H1 (cell line): ENCODE measurements around the gene RADIL. TPM values are rescaled to one million over a fixed set of nuclear protein-coding genes. Genes with fewer than 3 reads are reported as not detected.

ENCODE experiments used
- CTCF ChIA-PET: fragments of 300-600 bp; sonication (Branson Sonifier 250); formaldehyde crosslinking; loops from one replicate; lab custom pipeline; 2021; ENCODE audit not compliant: partially characterized antibody; lab: Charles Lee
- POLR2A ChIA-PET: fragments of 300-600 bp; sonication (Branson Sonifier 250); formaldehyde crosslinking; loops from one replicate; lab custom pipeline; 2021; ENCODE audit warnings: inconsistent platforms; ENCODE audit not compliant: partially characterized antibody; lab: Charles Lee
- DNase-seq, 2 experiments: peaks; one replicate each; pipeline versions ENCODE4 v3.0.0 to v3.0.0-alpha.2; 2010 to 2022; ENCODE audit warnings: low spot score in 2 of 2, low read depth in 1 of 2, mixed read lengths in 1 of 2
- FAIRE-seq: peaks from 2 replicates; lab custom pipeline; 2011; peaks lifted over from hg19 to GRCh38; lab: Jason Lieb, UNC
- H2AFZ ChIP-seq: 2 replicates; pipeline ENCODE4 v1.8.1; 2012; ENCODE audit warnings: low read length, inconsistent platforms
- H2AK5ac ChIP-seq: 2 replicates; pipeline ENCODE4 v1.6.1; 2013; ENCODE audit warnings: low read depth, low read length
- H2BK120ac ChIP-seq: replicated peaks from 2 replicates; pipeline ENCODE3; 2013; ENCODE audit warnings: low read depth, low read length, inconsistent platforms
- H2BK12ac ChIP-seq: 2 replicates; pipeline ENCODE4 v1.6.1; 2013; ENCODE audit warnings: low read depth, low read length
- H2BK15ac ChIP-seq: 2 replicates; pipeline ENCODE4 v1.6.1; 2013; ENCODE audit warnings: low read length
- H2BK20ac ChIP-seq: 2 replicates; pipeline ENCODE4 v1.6.1; 2013; ENCODE audit warnings: low read length
- H2BK5ac ChIP-seq: 2 replicates; pipeline ENCODE4 v1.6.1; 2013; ENCODE audit warnings: low read depth, low read length
- H3K14ac ChIP-seq: 2 replicates; pipeline ENCODE4 v1.6.1; 2013; ENCODE audit warnings: inconsistent platforms; ENCODE audit not compliant: insufficient read length
- H3K18ac ChIP-seq: 2 replicates; pipeline ENCODE4 v1.6.1; 2013; ENCODE audit warnings: low read length; ENCODE audit errors: extremely low read depth
- H3K23ac ChIP-seq: 2 replicates; pipeline ENCODE4 v1.6.1; 2013; ENCODE audit warnings: inconsistent platforms; ENCODE audit not compliant: insufficient read length
- H3K23me2 ChIP-seq: 2 replicates; pipeline ENCODE4 v1.6.1; 2013; ENCODE audit warnings: low read depth, low read length
- H3K27ac ChIP-seq: 2 replicates; pipeline ENCODE4 v1.6.1; 2011; ENCODE audit warnings: low read depth, low read length, inconsistent platforms
- H3K27me3 ChIP-seq, 4 experiments: replicated peaks in 1 of 4; 1 replicate in 1 of 4; 2 replicates in 3 of 4; pipeline versions ENCODE4 v1.6.1 to v1.8.1; 2011 to 2013; ENCODE audit warnings: low read length in 3 of 4, mild to moderate bottlenecking in 3 of 4, inconsistent platforms in 2 of 4, mixed read lengths in 2 of 4, moderate library complexity in 1 of 4; ENCODE audit not compliant: control insufficient read depth in 3 of 4, insufficient read depth in 3 of 4; ENCODE audit errors: extremely low read depth in 1 of 4
- H3K36me3 ChIP-seq, 4 experiments: 2 replicates each; pipeline versions ENCODE4 v1.6.1 to v1.8.1; 2011 to 2013; ENCODE audit warnings: mild to moderate bottlenecking in 4 of 4, low read length in 3 of 4, moderate library complexity in 2 of 4, control low read depth in 1 of 4, inconsistent platforms in 1 of 4; ENCODE audit not compliant: insufficient read depth in 4 of 4, control insufficient read depth in 2 of 4
- H3K4ac ChIP-seq: replicated peaks from 2 replicates; pipeline ENCODE3; 2013; ENCODE audit warnings: low read length, low read depth, mixed read lengths, inconsistent platforms; ENCODE audit not compliant: insufficient read length
- H3K4me1 ChIP-seq, 4 experiments: replicated peaks in 1 of 4; 1 replicate in 1 of 4; 2 replicates in 3 of 4; pipeline versions ENCODE4 v1.6.1 to v1.8.1; 2011 to 2013; ENCODE audit warnings: low read length in 3 of 4, inconsistent platforms in 2 of 4, mixed read lengths in 1 of 4; ENCODE audit not compliant: insufficient read depth in 4 of 4, control insufficient read depth in 3 of 4
- H3K4me2 ChIP-seq, 2 experiments: 2 replicates each; pipeline versions ENCODE4 v1.6.1 to v1.8.1; 2011 to 2013; ENCODE audit warnings: low read depth in 2 of 2, low read length in 2 of 2, control low read depth in 1 of 2, inconsistent platforms in 1 of 2, mild to moderate bottlenecking in 1 of 2; ENCODE audit not compliant: insufficient read depth in 1 of 2
- H3K4me3 ChIP-seq, 4 experiments: fragments of 200-600, 300-600 bp in 1 of 4; sonication (generic), shearing (Covaris generic), sonication (Bioruptor Twin) in 1 of 4; 2 replicates each; pipeline versions ENCODE4 v1.5.1 to v1.8.1; 2011 to 2016; ENCODE audit warnings: low read length in 4 of 4, low read depth in 3 of 4, control low read depth in 2 of 4, inconsistent platforms in 2 of 4, mild to moderate bottlenecking in 2 of 4, mixed read lengths in 1 of 4, moderate library complexity in 1 of 4; ENCODE audit not compliant: insufficient read depth in 2 of 4; ENCODE audit errors: extremely low read depth in 1 of 4
- H3K56ac ChIP-seq: replicated peaks from 2 replicates; pipeline ENCODE3; 2013; ENCODE audit warnings: low read depth, mild to moderate bottlenecking, mixed read lengths, low read length, inconsistent platforms; ENCODE audit not compliant: insufficient read length
- H3K79me1 ChIP-seq: 2 replicates; pipeline ENCODE4 v1.6.1; 2013; ENCODE audit warnings: low read depth, low read length, control low read depth
- H3K79me2 ChIP-seq, 2 experiments: 2 replicates each; pipeline versions ENCODE4 v1.6.1 to v1.8.1; 2012 to 2013; ENCODE audit warnings: low read length in 2 of 2, mild to moderate bottlenecking in 2 of 2, inconsistent platforms in 1 of 2; ENCODE audit not compliant: insufficient read depth in 2 of 2, control insufficient read depth in 1 of 2
- H3K9ac ChIP-seq, 4 experiments: replicated peaks in 1 of 4; 1 replicate in 1 of 4; 2 replicates in 3 of 4; pipeline versions ENCODE4 v1.6.1 to v1.8.1; 2011 to 2013; ENCODE audit warnings: low read depth in 3 of 4, low read length in 3 of 4, control low read depth in 2 of 4, mild to moderate bottlenecking in 2 of 4, moderate library complexity in 2 of 4, inconsistent platforms in 1 of 4; ENCODE audit errors: extremely low read depth in 1 of 4
- H3K9me3 ChIP-seq, 2 experiments: 2 replicates each; pipeline versions ENCODE4 v1.6.1 to v1.8.1; 2012 to 2013; ENCODE audit warnings: mild to moderate bottlenecking in 2 of 2, moderate library complexity in 2 of 2, control low read depth in 1 of 2, inconsistent platforms in 1 of 2, low read depth in 1 of 2, low read length in 1 of 2, mixed read lengths in 1 of 2; ENCODE audit not compliant: insufficient read depth in 2 of 2
- H4K20me1 ChIP-seq, 2 experiments: replicated peaks in 1 of 2; 2 replicates each; pipeline versions ENCODE3 to v1.8.1; 2011 to 2013; ENCODE audit warnings: inconsistent platforms in 2 of 2, low read length in 2 of 2, mild to moderate bottlenecking in 1 of 2; ENCODE audit not compliant: insufficient read depth in 2 of 2, control insufficient read depth in 1 of 2
- H4K5ac ChIP-seq: 2 replicates; pipeline ENCODE4 v1.6.1; 2013; ENCODE audit warnings: low read length, low read depth, mixed read lengths, inconsistent platforms; ENCODE audit not compliant: insufficient read length
- H4K8ac ChIP-seq: 2 replicates; pipeline ENCODE4 v1.8.0; 2013; ENCODE audit warnings: mild to moderate bottlenecking, moderate library complexity, low read length, inconsistent platforms; ENCODE audit not compliant: insufficient read depth; ENCODE audit errors: extremely low read depth
- H4K91ac ChIP-seq: replicated peaks from 2 replicates; pipeline ENCODE3; 2013; ENCODE audit warnings: low read length, mixed read lengths, inconsistent platforms; ENCODE audit not compliant: insufficient read length
- WGBS, 2 experiments: shearing (Covaris generic) in 1 of 2; methylation state at CpG; one replicate each; pipeline versions ENCODE4 v1.1.6 to v1.1.7; 2013 to 2015; ENCODE audit warnings: low lambda C conversion rate in 2 of 2, mixed read lengths in 2 of 2, inconsistent platforms in 1 of 2, low coverage in 1 of 2, missing lambda C conversion rate in 1 of 2; ENCODE audit not compliant: insufficient replicate concordance in 2 of 2, insufficient coverage in 1 of 2, insufficient read length in 1 of 2; ENCODE audit errors: extremely low coverage in 1 of 2, missing lambda C conversion rate in 1 of 2; 5-methylcytosine and 5-hydroxymethylcytosine counted together
- polyA plus RNA-seq, 7 experiments: library from polyadenylated mRNA; depleted of rRNA in 3 of 7; stranded (reverse) in 5 of 7; unstranded in 2 of 7; fragments of >200 nt in 5 of 7; fragments of 200-250 nt in 2 of 7; gene quantifications; 1 replicate in 5 of 7; 2 replicates in 1 of 7; 4 replicates in 1 of 7; pipeline versions ENCODE4 v1.2.1 to v1.2.3, GENCODE V29; 2011 to 2013; ENCODE audit warnings: missing spikeins in 2 of 7, mixed read lengths in 2 of 7
- total RNA-seq: library from RNA; stranded (reverse); fragmentation: NEBNext Ultra II Directional; extraction: Animal tissue kit (Norgen Biotek cat#: 25700); gene quantifications from 2 replicates; pipeline ENCODE4 v1.2.1, GENCODE V29; 2021

Gene RADIL
- total and polyA plus RNA-seq, 2 of the 8 experiments (the other 6 are each of a cell fraction or from before 2014, with no cell fraction given): 5.0 to 5.4 TPM

DNA sequence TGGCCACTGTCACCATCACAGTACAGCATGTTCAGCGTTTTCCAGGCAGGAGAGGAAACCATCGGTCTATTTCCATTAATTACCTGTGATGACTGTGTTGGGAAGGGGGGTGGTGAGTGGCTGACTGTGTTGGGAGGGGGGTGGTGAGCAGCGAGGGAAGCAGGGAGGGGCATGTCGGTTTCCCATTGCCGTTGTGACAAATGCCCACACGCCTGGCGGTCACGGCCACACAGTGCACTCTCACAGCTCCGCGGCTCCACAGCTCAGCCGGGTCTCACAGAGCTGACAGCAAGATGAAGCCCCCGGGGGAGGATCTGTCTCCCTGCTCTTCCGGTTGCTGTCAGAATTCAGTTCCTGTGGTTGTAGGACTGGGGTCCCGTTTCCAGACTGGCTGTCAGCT, 69.1 kb downstream of the RADIL start:
- CTCF ChIA-PET: interaction anchor here (0.7 to 4.8 kb wide), 5 partner anchors 15 to 274 kb away, joined by 3 to 59 read pairs (median 24); no protein-coding TSS in a partner anchor
- no peak for FAIRE-seq

More for the DNA sequence above, 69.1 kb downstream of the RADIL start:
- H3K79me2 ChIP-seq: no peaks in the 10 kb centered on the region
- no peak overlapping the region for H2BK12ac ChIP-seq
- no peak overlapping the region for H3K56ac ChIP-seq
- H3K18ac ChIP-seq: no peak overlapping the region
- H3K4me2 ChIP-seq: no peak overlapping the region
- H2AK5ac ChIP-seq: no peak overlapping the region
- H3K79me1 ChIP-seq: no peaks in the 10 kb centered on the region
- H3K27ac ChIP-seq: no peak overlapping the region
- no peak overlapping the region for H2BK15ac ChIP-seq
- H2AFZ ChIP-seq: no peak overlapping the region
- H4K91ac ChIP-seq: no peak overlapping the region
- no peak overlapping the region for H4K5ac ChIP-seq
- H3K27me3 ChIP-seq: no peaks in the 10 kb centered on the region
- H4K8ac ChIP-seq: no peak overlapping the region
- H3K4me3 ChIP-seq: no peak overlapping the region
- no peaks in the 10 kb centered on the region for H3K4me1 ChIP-seq
- H3K23ac ChIP-seq: no peak overlapping the region
- H3K9me3 ChIP-seq: no peaks in the 10 kb centered on the region
- WGBS, 2 experiments: 94% methylated on average over 12 of the region's 14 CpGs; no CpG with 5 or more reads in 1 of the 2 experiments
- no peak overlapping the region for H2BK20ac ChIP-seq
- no peaks in the 10 kb centered on the region for H4K20me1 ChIP-seq
- H2BK120ac ChIP-seq: no peak overlapping the region
- H3K14ac ChIP-seq: no peak overlapping the region
- H2BK5ac ChIP-seq: no peak overlapping the region
- no peak overlapping the region for H3K4ac ChIP-seq
- H3K9ac ChIP-seq: no peak overlapping the region
- no peak for DNase-seq
- no peaks in the 10 kb centered on the region for H3K36me3 ChIP-seq
- no peaks in the 10 kb centered on the region for H3K23me2 ChIP-seq
- POLR2A ChIA-PET: interaction anchor here (0.6 kb wide), 1 partner anchor 233 kb away, joined by 3 read pairs; no protein-coding TSS in a partner anchor
